Inflammatory macrophage (primary cell): ENCODE measurements around the gene ATP2A2.
A peak's percentile ranks its signal among the peaks of the same experiment; 100 is the strongest.

Source experiments
- DNase-seq, 2 donors: peaks; one replicate each; pipeline ENCODE4 v3.0.0-alpha.2; 2020 to 2022

ATP2A2 gene

GRCh38 chr12:110370732-110371231 is 89.7 kb downstream of the ATP2A2 start:
- DNase-seq: no peak

- DNase-seq: no peak
Observed at GRCh38 chr12:110371408-110372055, 90.5 kb downstream of the ATP2A2 start.

GRCh38 chr12:110372056-110372425 is 91.0 kb downstream of the ATP2A2 start:
- DNase-seq: no peak

GRCh38 chr12:110373025-110373424 is 92.0 kb downstream of the ATP2A2 start:
- no peak for DNase-seq

- DNase-seq: no peak
Observed at GRCh38 chr12:110373425-110373824, 92.4 kb downstream of the ATP2A2 start.

GRCh38 chr12:110373962-110374611 is 93.0 kb downstream of the ATP2A2 start:
- DNase-seq: no peak

- peak; percentile 74 to 78 for DNase-seq
Observed at GRCh38 chr12:110378131-110378790, 97.2 kb downstream of the ATP2A2 start.

GRCh38 chr12:110379197-110379596 is 98.2 kb downstream of the ATP2A2 start:
- peak; percentile 81 to 90 for DNase-seq

- DNase-seq: peak; percentile 62 to 68
Observed at GRCh38 chr12:110379631-110380030, 98.6 kb downstream of the ATP2A2 start.

- no peak for DNase-seq
Observed at GRCh38 chr12:110382683-110383082, 101.6 kb downstream of the ATP2A2 start.
